Stimulated activated CD4-positive, alpha-beta T cell treated with anti-CD3 and anti-CD28 coated beads, Interleukin-1b, Interleukin-23, amount 100 ng/mL, for 24 hours (primary cell): Measurements from ENCODE around the gene FLVCR2.
"Not testable (repeated sequence)": the region's sequence is repeated elsewhere in the genome, so short reads cannot be mapped to it uniquely, and the experiment has no call there.

ENCODE experiments used
- DNase-seq, 4 experiments: peaks; one replicate each; pipeline ENCODE4 v3.0.0-alpha.2; 2020; ENCODE audit warnings: low read depth in 4 of 4, low spot score in 1 of 4

FLVCR2 gene

DNA sequence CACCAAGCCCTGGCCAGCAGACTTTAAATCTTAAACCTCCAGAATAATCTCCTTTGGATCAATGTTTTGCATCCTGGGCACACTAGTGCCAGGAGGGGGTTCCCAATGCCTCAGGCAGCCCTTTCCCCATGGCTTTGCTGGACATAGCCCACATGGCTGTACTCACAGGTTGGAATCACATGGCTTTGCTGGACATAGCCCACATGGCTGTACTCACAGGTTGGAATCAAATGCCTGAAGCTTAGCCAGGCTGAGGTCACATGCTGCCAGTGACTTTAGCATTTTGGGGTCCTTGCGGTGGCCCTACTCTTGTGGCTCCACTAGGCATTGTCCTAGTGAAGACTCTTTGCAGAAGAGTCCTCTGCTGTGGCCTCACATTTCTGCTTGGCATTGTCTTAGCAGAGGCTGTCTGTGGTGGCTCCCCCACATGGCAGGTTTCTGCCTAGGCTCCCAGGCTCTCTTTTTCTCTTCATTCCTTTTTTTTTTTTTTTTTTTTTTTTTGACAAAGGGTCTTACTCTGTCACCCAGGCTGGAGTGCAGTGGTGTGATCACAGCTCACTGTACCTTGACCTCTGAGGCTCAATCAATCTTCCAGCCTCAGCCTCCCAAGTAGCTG lies 13.0 kb downstream of the FLVCR2 start:
- DNase-seq, result no peak

DNA sequence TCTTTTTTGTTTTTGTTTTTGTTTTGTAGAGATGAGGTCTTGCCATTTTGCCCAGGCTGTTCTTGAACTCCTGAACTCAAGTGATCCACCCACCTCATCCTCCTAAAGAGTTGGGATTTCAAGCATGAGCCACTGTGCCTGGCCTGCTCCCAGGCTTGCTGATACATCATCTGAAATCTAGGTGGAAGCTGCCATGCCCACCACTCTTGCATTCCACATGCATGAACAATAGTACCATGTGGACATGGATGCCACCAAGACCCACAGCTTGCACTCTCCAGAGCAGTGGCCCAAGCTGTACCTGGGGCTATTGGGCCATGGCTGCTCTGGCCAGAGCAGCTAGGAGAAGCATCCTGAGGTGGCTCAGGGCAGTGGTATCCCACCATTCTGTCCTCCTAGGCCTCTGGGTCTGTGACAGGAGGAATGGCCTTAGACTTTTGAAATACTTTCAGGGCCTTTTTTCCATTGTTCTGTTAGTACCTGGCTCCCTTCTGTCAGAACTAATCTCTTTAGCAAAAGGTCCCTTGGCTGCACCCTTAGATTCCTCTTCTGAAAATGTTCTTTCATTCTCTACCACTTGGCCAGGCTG lies 13.7 kb downstream of the FLVCR2 start:
- no peak for DNase-seq

DNA sequence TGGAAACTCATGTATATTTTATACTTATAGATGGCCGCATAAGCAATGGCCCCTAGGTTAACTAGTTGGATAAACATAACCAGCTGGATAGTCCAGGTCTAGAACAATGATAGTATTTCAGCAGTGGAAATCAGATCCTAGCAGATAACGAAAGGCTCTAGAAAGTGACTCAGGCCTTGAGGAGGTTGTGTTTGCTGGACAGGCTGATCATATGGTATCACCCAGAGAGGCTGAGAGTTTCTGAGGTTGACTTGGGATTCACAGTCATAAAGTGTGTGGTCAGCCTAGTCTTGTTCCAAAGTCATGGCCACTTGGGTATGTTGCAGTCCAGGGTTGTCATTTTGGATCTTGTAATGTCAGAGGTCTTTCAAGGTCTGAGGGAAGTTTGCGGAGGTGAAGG lies 16.8 kb downstream of the FLVCR2 start:
- DNase-seq, result no peak

DNA sequence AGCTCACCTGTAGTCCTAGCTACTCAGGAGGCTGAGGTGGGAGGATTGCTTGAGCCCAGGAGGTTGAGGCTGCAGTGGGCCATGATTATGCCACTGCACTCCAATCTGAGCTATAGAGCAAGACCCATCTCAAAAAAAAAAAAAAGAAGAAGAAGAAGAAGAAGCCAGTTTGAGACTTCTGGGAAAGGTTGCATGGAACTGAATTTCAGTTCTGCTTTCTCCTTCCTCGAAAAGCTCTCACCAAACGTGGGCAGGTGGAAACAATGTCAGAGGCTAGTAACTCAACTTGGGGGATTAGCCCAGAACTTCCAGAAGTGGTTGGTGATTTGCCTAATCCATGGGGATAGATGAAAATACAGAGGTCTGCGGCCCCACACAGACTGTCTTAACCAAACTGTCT lies 18.7 kb downstream of the FLVCR2 start:
- DNase-seq, result no peak

DNA sequence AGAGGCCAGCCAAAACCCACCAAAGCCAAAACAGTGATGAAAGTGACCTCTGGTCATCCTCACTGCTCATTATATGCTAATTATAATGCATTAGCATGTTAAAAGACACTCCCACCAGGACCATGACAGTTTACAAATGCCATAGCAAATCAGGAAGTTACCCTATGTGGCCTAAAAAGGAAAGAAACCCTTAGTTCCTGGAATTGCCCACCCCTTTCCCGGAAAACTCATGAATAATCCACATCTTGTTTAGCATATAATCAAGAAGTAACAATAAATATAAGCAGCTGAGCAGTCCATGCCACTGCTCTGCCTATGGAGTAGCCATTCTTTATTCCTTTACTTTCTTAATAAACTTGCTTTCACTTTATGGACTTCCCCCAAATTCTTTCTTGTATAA lies 21.7 kb downstream of the FLVCR2 start:
- not testable (repeated sequence) for DNase-seq

DNA sequence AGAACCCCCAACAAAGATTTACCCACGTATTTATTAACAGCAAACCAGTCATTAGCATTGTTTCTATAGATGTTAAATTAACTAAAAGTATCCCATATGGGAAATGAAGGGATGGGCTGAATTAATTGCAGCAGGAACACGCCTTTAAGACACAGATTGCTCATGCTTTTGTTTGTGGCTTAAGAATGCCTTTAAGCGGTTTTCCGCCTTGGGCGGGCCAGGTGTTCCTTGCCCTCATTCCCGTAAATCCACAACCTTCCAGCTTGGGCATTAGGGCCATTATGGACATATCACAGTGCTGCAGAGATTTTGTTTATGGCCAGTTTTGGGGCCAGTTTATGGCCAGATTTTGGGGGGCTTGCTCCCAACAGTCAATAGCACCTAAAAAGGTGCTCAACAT lies 22.6 kb downstream of the FLVCR2 start:
- DNase-seq, result not testable (repeated sequence)

DNA sequence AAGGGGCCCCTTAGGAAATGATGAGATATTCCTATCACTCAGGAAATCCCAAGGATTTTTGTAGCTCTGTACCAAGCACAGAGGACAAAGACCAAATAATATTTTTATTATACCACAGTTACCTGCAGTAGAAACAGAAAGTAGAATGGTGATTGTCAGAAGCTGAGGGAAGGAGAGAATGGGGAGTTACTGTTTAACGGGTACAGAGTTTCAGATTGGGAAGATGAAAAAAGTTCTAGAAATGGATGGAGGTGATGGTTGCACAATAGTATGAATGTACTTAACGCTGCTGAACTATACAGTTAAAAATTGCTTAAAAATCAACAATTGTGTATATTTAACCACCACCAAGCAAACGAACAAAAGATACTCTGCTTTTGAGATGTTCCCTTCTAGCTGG lies 24.1 kb downstream of the FLVCR2 start:
- DNase-seq, result no peak

DNA sequence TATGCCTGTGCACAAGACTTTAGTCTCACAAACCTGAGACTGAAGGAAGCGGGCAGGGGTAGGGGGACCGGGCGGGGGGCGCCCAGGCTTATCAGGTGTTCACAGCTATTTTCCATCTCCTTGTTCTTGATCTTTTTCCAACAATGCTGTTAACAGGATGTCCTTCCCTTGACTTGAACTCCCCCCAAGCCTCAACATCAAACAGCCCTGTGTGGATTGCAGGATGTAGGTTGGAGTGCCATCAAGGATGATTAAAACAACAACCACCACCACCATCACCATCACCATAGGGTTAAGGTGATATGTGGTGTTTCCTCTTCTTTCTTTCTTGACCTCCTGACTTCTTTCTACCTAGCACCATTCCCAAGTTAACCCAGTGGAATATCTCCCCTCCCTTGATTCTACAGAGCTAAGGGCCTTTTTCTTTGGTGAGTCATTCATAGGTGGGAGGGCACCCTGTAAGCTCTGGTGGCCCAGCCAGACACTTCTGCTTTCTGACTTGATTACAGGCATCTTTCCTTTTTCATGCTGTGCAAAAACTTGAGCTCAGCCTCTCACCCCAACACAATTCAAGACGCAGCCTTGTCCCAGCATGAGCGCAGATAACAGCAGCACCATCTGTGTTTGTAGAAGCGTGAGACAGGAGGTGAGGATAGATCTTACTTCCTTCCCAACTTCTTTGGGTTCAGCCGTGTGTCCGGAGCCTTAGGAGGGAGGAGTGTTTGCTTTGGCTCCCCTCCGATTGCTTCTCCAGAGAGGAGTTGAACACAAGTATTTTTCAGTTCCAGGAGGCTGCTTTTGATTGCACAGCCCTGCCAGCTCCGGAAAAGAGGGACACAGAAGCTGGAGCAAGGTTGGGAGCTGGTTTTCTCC lies 26.8 kb downstream of the FLVCR2 start:
- no peak for DNase-seq

DNA sequence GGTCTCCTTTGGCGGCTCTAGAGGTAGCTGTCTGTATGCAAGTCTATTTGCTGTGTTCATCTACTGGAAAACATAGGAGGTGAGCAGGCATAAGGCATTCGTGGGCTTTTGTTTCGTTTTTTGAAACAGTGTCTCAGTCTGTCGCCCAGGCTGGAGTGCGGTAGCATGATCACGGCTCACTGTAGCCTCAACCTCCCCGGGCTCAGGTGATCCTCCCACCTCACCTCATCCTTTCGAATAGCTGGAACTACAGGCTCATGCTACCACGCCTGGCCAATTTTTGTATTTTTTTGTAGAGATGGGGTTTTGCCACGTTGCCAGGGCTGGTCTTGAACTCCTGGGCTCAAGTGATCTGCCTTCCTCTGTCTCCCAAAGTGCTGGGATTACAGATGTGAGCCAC lies 27.5 kb downstream of the FLVCR2 start:
- no peak for DNase-seq

DNA sequence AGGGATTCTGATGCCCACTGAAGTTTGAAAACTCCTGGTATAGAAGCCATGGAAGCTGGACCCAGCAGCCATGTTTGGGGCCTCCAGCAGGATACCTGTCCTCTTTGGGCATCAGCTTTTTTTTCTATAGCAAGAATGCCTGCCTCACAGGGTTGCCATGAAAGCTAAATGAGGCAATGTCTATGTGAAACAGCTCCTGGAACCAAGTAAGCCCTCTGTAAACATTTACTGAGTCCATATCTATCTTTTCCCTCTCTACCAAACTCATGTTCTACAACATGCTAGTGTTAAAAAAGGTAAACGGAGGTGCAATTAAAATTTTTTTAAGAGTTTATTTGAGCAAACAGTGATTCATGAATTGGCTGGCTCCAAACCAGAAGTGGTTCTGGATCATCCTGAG lies 28.6 kb downstream of the FLVCR2 start:
- no peak for DNase-seq

DNA sequence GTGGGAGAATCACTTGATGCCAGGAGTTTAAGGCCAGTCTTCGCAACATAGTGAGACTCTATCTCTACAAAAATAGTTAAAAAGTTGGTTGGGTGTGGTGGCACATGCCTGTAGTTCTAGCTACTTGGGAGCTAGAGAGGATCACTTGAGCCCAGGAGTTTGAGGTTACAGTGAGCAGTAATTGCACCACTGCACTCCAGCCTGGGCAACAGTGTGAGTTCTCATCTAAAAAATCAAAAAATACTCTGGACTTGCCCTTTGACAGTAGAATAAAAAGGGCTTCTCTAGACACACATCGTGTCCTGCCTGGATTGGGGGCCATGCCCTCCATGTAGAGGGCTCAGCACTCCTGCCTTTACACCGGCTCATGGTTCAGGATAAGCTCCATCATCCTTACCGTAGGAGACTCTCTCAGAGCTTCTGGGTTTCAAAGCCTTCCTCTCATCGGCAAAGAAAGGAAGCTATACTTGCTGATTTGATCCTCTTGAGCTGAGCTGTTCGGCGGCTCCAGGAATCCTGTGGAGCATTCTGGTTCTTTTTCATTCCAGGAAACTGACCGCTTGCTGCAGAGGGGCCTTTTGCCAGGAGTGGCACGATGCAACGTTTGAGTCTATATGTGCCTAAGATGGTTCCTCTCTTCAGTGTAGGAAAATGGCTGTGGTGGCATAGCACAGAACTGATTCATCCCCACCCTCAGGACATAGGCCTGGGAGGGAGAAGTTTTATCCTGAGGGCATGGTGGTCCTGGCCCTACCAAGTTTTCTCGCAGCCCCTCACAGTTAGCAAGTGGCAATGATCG lies 29.6 kb downstream of the FLVCR2 start:
- DNase-seq, result no peak

DNA sequence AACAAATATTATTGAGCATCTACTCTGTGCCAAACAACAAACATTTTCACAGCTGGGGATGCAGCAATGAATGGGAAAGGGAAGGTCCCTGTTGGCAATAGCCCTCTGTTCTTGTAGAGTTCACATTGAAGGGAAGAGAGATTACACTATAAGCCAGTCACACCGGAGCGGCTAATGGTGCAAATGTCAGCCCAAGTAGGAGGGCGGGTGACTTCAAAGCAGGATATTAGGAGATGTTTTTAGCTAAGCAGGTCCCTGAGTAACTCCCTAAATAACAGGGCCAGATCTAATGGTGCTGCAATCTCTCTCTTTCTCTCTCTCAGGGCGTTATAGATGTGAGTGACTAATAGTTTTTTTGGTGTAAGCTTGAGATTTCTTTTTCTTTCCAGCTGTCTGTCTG lies 30.7 kb downstream of the FLVCR2 start:
- DNase-seq, result no peak

DNA sequence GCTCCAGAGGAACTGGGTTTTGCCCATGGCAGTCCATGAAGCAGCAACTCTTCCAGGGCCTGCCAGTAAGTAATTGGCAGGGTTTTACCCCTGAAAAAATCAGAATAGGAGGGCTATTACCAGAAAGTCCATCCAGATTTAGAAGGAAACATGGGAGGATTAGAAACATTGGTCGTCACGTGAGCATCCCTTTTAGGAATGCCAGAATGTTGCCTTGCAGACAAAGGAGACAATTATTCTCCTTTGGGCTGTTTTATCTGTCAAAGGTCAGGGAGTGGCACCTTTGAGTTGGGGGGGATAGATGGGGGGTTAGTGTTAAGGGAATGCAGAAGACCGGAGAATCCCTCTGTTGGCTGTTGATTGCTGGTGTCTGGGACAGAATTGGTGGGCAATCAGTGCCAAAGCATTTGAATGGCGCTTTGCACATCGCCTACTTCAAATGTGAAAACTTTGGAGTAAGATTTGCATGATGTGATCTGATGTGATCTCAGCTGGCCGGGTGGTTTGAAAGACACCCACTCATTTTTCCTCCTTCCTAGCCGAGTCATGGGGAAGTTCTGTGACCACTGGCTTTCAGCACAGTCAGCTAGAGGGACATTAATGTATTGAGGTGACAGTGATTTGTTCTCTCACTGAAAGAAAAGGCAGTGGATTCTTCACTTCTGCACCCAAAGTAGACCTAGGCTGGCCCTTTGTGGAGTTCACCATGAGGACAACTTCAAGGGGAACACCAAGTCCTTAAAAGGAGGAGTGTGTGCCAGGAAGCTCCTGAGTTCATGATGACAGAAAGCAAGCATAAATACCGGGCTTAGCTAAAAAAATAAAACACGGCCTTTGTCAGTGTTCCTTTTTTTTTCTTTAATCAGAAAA lies 31.4 kb downstream of the FLVCR2 start:
- DNase-seq, result no peak

DNA sequence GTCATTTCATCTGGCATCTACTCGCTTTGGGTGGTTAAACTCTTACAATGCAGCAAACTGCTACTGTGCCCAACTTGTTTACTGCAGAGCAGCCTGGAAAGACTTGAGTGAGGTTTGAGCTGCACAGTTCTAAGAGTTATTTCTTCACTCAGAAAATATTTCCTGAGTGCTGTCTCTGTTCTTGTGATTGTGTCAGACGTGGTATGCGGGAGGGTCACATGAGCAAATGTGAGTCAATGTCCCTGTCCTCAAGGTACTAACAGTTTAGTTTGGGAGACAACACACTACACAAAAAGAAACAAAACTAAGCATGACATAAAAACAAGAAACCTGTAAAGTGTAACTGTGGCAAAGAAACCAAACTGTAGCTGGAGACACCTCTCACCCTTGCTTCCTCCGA lies 32.4 kb downstream of the FLVCR2 start:
- DNase-seq, result no peak

DNA sequence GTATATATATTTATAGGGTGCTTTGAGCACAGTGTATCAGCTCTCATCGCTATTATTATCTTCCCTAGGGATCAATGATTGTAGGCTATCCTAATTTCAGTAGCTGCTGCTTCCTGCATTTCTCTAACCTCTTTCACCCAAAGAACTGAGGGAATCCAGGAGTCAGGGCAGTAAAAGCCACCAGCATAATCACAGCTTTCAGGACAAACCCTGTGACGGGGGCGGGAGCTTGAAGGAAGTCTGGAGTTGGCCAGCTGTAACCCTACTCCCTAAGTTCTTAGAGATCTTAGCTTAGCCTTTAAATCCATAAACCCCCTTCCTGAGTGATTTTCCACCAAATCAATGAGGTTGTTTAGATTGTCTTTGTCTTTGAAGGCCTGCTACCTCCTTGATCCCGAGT lies 33.7 kb downstream of the FLVCR2 start:
- no peak for DNase-seq

DNA sequence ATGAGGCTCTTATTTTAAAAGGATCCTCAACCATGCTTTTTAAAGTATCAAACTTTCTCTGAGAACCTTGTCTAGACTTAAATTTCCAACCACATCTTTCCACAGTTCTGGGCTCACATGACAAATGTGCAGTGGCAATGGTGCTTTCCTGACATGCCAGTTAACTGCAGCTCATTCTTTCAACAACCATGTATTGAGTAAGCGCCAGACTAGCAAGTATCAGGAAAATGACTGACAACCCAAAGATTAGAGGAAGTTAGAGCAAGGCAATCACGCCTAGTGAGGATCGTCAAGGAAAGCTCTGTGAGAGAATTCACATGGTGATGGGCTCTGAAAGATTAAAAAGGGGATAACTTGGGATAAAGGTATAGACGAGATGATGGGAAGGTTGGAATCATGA lies 35.8 kb downstream of the FLVCR2 start:
- no peak for DNase-seq

DNA sequence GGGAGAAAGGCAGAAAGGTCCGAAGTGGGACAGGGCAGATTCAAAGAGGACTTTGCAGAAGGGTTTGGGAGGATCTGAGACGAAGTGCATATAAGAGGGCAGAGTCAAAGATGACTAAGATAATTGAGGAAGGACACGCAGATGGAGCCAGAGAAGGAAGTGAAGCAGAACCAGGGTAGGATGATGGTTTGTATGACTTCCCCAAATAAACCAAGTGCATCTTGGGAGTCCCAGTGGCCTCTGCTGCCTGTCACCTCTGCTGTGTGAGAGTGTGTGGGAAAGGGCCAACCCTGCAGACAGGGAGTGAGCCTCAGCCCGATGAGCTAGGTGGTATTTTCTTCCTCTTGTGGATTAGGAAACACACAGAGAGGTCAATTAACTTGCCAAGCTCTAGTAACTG lies 36.8 kb downstream of the FLVCR2 start:
- no peak for DNase-seq

DNA sequence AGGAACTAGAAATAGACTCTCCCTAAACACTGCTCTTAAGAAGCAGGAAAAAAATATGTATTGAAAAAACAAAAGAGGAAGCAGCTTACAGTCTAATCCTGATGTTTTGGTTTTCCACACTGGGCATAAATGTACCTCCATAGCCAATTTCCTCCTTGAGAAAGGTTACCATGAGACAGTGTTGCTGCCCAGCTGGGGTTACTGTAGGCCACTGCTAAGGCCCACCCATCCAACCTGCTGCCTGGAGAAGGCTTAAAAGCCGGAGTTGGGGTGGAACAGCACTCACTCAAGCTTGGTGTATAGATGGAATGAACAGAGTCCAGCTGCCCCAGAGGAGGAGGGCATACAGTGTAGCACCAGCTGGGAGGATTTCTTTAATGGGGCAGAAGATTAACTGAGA lies 41.1 kb downstream of the FLVCR2 start:
- no peak for DNase-seq

DNA sequence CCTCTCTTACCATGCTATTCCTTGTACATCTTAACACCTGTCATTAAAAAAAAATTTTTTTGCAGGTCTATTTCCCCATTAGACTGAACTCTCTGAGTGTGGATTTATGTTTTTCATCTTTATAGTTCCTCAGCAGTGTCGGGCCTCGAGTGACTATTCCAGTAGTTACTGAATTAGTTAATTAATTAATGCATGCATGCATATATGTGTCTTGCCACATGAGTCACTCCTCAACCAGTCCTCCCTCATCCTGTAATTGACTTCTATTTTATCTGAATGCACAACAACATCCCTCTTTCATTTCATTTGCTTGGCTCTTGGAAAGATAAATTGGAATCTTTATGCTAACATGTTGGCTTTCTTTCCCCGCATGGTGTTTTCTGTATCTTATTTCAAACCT lies 46.6 kb downstream of the FLVCR2 start:
- DNase-seq, result no peak

DNA sequence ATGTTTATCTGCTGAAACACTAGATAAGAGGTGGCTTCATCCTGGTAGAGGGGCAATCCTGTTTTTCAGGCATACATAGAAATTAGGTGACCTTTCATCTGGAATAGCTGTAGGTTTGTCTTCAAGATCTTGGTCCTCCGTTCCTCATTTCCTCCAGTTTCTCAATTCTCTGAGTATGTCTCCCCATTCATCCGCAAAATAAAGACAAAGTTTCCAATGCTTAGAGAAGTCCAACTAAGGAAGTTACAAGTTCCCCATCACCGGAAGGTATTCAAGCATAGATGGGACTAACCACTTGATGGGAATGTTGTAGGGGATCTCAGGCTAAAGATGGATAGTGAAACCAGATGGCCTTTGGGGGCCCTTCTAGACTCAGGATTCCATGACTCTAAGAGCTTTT lies 48.0 kb downstream of the FLVCR2 start:
- DNase-seq, result no peak

DNA sequence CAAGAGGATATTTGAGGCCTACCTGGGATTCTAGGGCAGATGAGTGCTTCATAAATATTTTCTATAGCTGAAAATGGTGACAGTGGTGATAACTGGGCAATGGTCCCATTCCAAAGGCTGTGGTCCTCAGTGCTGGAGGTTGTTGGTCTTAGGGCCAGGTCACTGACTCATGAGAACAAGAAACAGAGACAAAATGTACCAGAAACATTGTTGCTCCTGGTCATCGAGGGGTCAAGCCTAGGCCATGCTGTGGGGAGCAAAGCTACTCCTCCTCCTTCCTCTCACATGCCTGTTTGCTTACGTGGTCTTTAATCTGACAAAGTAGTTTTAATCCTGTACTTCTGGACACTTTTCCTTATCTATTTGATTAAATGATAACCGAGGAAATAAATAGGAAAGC lies 48.4 kb downstream of the FLVCR2 start:
- no peak for DNase-seq
